Tibial artery (tissue), 4 donors: ENCODE measurements around the gene KCNJ9.

Experiments used
- DNase-seq, 2 donors: peaks; one replicate each; pipeline ENCODE4 v3.0.0-alpha.2; 2019
- H3K27ac ChIP-seq, 2 donors: fragments of 200-600 bp; sonication (generic) in 1 of 2; 1 replicate in 1 of 2; 2 replicates in 1 of 2; pipeline ENCODE4 v1.5.1; 2018 to 2019; ENCODE audit warnings: mild to moderate bottlenecking in 1 of 2
- H3K27me3 ChIP-seq, 2 donors: fragments of 200-600 bp; sonication (generic) in 1 of 2; one replicate each; pipeline versions ENCODE4 v1.5.1 to v1.6.0; 2016 to 2019
- H3K36me3 ChIP-seq, 3 donors: fragments of 200-600 bp; sonication (generic) in 2 of 3; one replicate each; pipeline ENCODE4 v1.5.1; 2016 to 2019; ENCODE audit warnings: mild to moderate bottlenecking in 2 of 3
- H3K4me1 ChIP-seq, 4 donors: fragments of 200-600 bp; sonication (generic) in 2 of 4; 1 replicate in 3 of 4; 2 replicates in 1 of 4; pipeline ENCODE4 v1.5.1; 2016 to 2019
- H3K4me3 ChIP-seq, 2 donors: fragments of 200-600 bp; sonication (generic) in 1 of 2; 1 replicate in 1 of 2; 2 replicates in 1 of 2; pipeline ENCODE4 v1.5.1; 2018 to 2019; ENCODE audit warnings: mild to moderate bottlenecking in 2 of 2
- H3K9me3 ChIP-seq, 3 donors: fragments of 200-600 bp; sonication (generic) in 1 of 3; one replicate each; pipeline ENCODE4 v1.5.1; 2016 to 2019
- CTCF ChIP-seq, 2 experiments: fragments of 200-600 bp in 1 of 2; fragments of 450-650 bp in 1 of 2; IDR thresholded peaks; one replicate each; pipeline ENCODE4 v1.5.1; 2017 to 2019; ENCODE audit warnings: antibody characterized with exemption in 2 of 2, mild to moderate bottlenecking in 1 of 2, moderate library complexity in 1 of 2
- intact Hi-C: fragments of 100-400 bp; cut with DNase I; formaldehyde crosslinking; loops from one replicate; pipeline ENCODE4 v1.15.0; 2023; ENCODE audit warnings: low total_unique reads

The KCNJ9 gene

GRCh38 chr1:160129558-160129957 is 48.2 kb downstream of the KCNJ9 start:
- Histone ChIP-seq H3K4me3 (no peak overlapping the region), H3K27me3 (no peaks in the 10 kb centered on the region), H3K27ac (peak overlapping the region; percentile 74 to 93), H3K4me1 (peaks cover 0 to 77% (median 34%) of the 10 kb centered on the region in 4 donors), H3K36me3 (peaks cover 60 to 67% (median 61%) of the 10 kb centered on the region in 3 donors), H3K9me3 (no peaks in the 10 kb centered on the region)
- intact Hi-C loops = no loop called here
- no peak for TF ChIP-seq CTCF (IDR thresholded peaks at IDR 0.05)
- no peak for DNase-seq

GRCh38 chr1:160129966-160130365 is 48.6 kb downstream of the KCNJ9 start:
- no peak for DNase-seq
- Histone ChIP-seq H3K4me1 (peaks cover 0 to 73% (median 30%) of the 10 kb centered on the region in 4 donors), H3K36me3 (peaks cover 61 to 66% (median 64%) of the 10 kb centered on the region in 3 donors)

GRCh38 chr1:160130486-160130885 is 49.1 kb downstream of the KCNJ9 start:
- H3K27me3 ChIP-seq = no peaks in the 10 kb centered on the region
- no peak for DNase-seq
- intact Hi-C loops = no loop called here
- H3K9me3 ChIP-seq = no peaks in the 10 kb centered on the region
- peak overlapping the region; percentile 74 to 93 for H3K27ac ChIP-seq
- H3K36me3 ChIP-seq = peaks cover 66 to 69% (median 67%) of the 10 kb centered on the region in 3 donors
- peaks cover 0 to 68% (median 27%) of the 10 kb centered on the region in 4 donors for H3K4me1 ChIP-seq
- H3K4me3 ChIP-seq = no peak overlapping the region
- no peak for TF ChIP-seq CTCF (IDR thresholded peaks at IDR 0.05)

More at GRCh38 chr1:160129966-160130365, 48.6 kb downstream of the KCNJ9 start:
- H3K27me3 ChIP-seq = no peaks in the 10 kb centered on the region
- peak overlapping the region; percentile 74 to 93 for H3K27ac ChIP-seq
- intact Hi-C loops = no loop called here
- no peak for TF ChIP-seq CTCF (IDR thresholded peaks at IDR 0.05)
- H3K4me3 ChIP-seq = no peak overlapping the region
- no peaks in the 10 kb centered on the region for H3K9me3 ChIP-seq

GRCh38 chr1:160130939-160131338 is 49.6 kb downstream of the KCNJ9 start:
- H3K36me3 ChIP-seq = peaks cover 65 to 69% (median 68%) of the 10 kb centered on the region in 3 donors
- intact Hi-C loops = no loop called here
- no peak overlapping the region for H3K4me3 ChIP-seq
- no peaks in the 10 kb centered on the region for H3K9me3 ChIP-seq
- H3K4me1 ChIP-seq = peaks cover 0 to 64% (median 26%) of the 10 kb centered on the region in 4 donors
- H3K27ac ChIP-seq = peak overlapping the region; percentile 74 to 93
- no peaks in the 10 kb centered on the region for H3K27me3 ChIP-seq
- DNase-seq = no peak
- TF ChIP-seq CTCF (IDR thresholded peaks at IDR 0.05) = no peak

- peaks cover 0 to 64% (median 26%) of the 10 kb centered on the region in 4 donors for H3K4me1 ChIP-seq
- H3K9me3 ChIP-seq = no peaks in the 10 kb centered on the region
- intact Hi-C loops = no loop called here
- no peaks in the 10 kb centered on the region for H3K27me3 ChIP-seq
- H3K4me3 ChIP-seq = no peak overlapping the region
- no peak for TF ChIP-seq CTCF (IDR thresholded peaks at IDR 0.05)
- peaks cover 65 to 70% (median 68%) of the 10 kb centered on the region in 3 donors for H3K36me3 ChIP-seq
- H3K27ac ChIP-seq = peak overlapping the region; percentile 74 to 93
- peak; percentile 73 to 94 for DNase-seq
Observed at GRCh38 chr1:160131803-160132565, 50.6 kb downstream of the KCNJ9 start.
